Head of caudate nucleus (tissue), 42 donors: Measurements from ENCODE around the gene SEMA4D.
A peak's percentile ranks its signal among the peaks of the same experiment; 100 is the strongest.

Experiments
- DNase-seq, 42 donors: peaks; one replicate each; pipeline versions ENCODE4 v3.0.0 to v3.0.0-alpha.2; 2020 to 2021; ENCODE audit warnings: mixed read lengths in 7 of 42
- intact Hi-C: fragments of 100-400 bp; cut with DNase I; formaldehyde crosslinking; loops from one replicate; pipeline ENCODE4 v1.15.0; 2022

SEMA4D gene

GRCh38 chr9:89442981-89443814 is 54.7 kb downstream of the SEMA4D start:
- DNase-seq, result no peak
- intact Hi-C loops, result loop anchor here (5.0 to 10.0 kb wide), 2 partner anchors 49 to 82 kb away; no protein-coding TSS in a partner anchor

- intact Hi-C loops, result loop anchor here (5.0 to 10.0 kb wide), 2 partner anchors 50 to 82 kb away; no protein-coding TSS in a partner anchor
- no peak for DNase-seq
Measured at GRCh38 chr9:89442501-89442978, 55.4 kb downstream of the SEMA4D start.

- DNase-seq, result no peak
- intact Hi-C loops, result loop anchor here (5.0 to 10.0 kb wide), 2 partner anchors 50 to 83 kb away; no protein-coding TSS in a partner anchor
Measured at GRCh38 chr9:89441986-89442385, 55.9 kb downstream of the SEMA4D start.

GRCh38 chr9:89441655-89441970 is 56.3 kb downstream of the SEMA4D start:
- no peak for DNase-seq
- intact Hi-C loops, result loop anchor here (5.0 to 10.0 kb wide), 2 partner anchors 51 to 83 kb away; no protein-coding TSS in a partner anchor

GRCh38 chr9:89440951-89441654 is 56.8 kb downstream of the SEMA4D start:
- DNase-seq, result no peak
- intact Hi-C loops, result loop anchor here (5.0 to 10.0 kb wide), 2 partner anchors 51 to 84 kb away; no protein-coding TSS in a partner anchor

GRCh38 chr9:89440548-89440947 is 57.4 kb downstream of the SEMA4D start:
- intact Hi-C loops, result loop anchor here (5.0 to 10.0 kb wide), 2 partner anchors 52 to 84 kb away; no protein-coding TSS in a partner anchor
- peak in 2 of 42 donors; percentile 33 to 59 for DNase-seq

- intact Hi-C loops, result loop anchor here (5.0 to 10.0 kb wide), 2 partner anchors 52 to 85 kb away; no protein-coding TSS in a partner anchor
- DNase-seq, result no peak
Measured at GRCh38 chr9:89440046-89440445, 57.9 kb downstream of the SEMA4D start.

- DNase-seq, result no peak
- intact Hi-C loops, result no loop called here
Measured at GRCh38 chr9:89439571-89439970, 58.3 kb downstream of the SEMA4D start.

- intact Hi-C loops, result no loop called here
- no peak for DNase-seq
Measured at GRCh38 chr9:89438194-89438593, 59.7 kb downstream of the SEMA4D start.

- no peak for DNase-seq
- intact Hi-C loops, result no loop called here
Measured at GRCh38 chr9:89437772-89438171, 60.1 kb downstream of the SEMA4D start.

GRCh38 chr9:89436963-89437625 is 60.8 kb downstream of the SEMA4D start:
- intact Hi-C loops, result no loop called here
- peak in 11 of 42 donors; percentile 39 to 80 (median 61) for DNase-seq

GRCh38 chr9:89436326-89436725 is 61.6 kb downstream of the SEMA4D start:
- intact Hi-C loops, result no loop called here
- peak; percentile 60 to 92 (median 80) for DNase-seq

GRCh38 chr9:89435071-89435823 is 62.7 kb downstream of the SEMA4D start:
- DNase-seq, result no peak
- intact Hi-C loops, result no loop called here

GRCh38 chr9:89434636-89435035 is 63.3 kb downstream of the SEMA4D start:
- intact Hi-C loops, result no loop called here
- DNase-seq, result no peak

GRCh38 chr9:89433826-89434225 is 64.1 kb downstream of the SEMA4D start:
- peak in 7 of 42 donors; percentile 45 to 78 (median 56) for DNase-seq
- intact Hi-C loops, result no loop called here

GRCh38 chr9:89432986-89433530 is 64.9 kb downstream of the SEMA4D start:
- intact Hi-C loops, result no loop called here
- no peak for DNase-seq

GRCh38 chr9:89431930-89432725 is 65.8 kb downstream of the SEMA4D start:
- DNase-seq, result no peak
- intact Hi-C loops, result no loop called here

- intact Hi-C loops, result no loop called here
- no peak for DNase-seq
Measured at GRCh38 chr9:89430995-89431394, 66.9 kb downstream of the SEMA4D start.
